ENCODE results near the gene HLA-DMB.

Gene HLA-DMB

DNA sequence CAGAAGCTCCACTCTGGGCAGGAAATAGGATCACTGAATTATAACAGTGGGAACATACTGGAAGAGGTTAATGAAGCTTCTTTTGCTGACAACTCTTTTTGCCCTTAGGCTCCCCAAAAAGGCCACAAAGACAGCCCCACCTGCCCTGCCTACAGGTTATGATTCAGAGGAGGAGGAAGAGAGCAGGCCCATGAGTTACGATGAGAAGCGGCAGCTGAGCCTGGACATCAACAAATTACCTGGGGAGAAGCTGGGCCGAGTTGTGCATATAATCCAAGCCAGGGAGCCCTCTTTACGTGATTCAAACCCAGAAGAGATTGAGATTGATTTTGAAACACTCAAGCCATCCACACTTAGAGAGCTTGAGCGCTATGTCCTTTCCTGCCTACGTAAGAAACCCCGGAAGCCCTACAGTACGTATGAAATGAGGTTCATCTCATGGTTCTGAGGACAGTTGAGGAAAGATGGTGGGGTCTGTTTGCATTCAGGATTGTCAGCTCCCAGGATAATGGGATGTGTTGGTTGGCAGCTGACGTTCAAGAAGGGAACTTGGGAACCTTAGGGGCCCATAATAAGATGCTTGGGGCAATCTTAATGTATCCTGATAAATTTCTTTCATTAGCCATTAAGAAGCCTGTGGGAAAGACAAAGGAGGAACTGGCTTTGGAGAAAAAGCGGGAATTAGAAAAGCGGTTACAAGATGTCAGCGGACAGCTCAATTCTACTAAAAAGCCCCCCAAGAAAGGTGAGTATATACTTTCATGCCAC, 39.1 kb upstream of the HLA-DMB start:
- no peak for TF ChIP-seq TAF1 (IDR thresholded peaks at IDR 0.05; ENCODE audit: low read depth)
- no peak for TF ChIP-seq CEBPB (IDR thresholded peaks at IDR 0.05)
- TF ChIP-seq ZBTB7A (IDR thresholded peaks at IDR 0.05; ENCODE audit: low read depth) = no peak
- no peak for TF ChIP-seq EGR1 (IDR thresholded peaks at IDR 0.05)
- TF ChIP-seq RAD21 (IDR thresholded peaks at IDR 0.05; ENCODE audit: low read depth) = no peak
- TF ChIP-seq, protein P1, sequence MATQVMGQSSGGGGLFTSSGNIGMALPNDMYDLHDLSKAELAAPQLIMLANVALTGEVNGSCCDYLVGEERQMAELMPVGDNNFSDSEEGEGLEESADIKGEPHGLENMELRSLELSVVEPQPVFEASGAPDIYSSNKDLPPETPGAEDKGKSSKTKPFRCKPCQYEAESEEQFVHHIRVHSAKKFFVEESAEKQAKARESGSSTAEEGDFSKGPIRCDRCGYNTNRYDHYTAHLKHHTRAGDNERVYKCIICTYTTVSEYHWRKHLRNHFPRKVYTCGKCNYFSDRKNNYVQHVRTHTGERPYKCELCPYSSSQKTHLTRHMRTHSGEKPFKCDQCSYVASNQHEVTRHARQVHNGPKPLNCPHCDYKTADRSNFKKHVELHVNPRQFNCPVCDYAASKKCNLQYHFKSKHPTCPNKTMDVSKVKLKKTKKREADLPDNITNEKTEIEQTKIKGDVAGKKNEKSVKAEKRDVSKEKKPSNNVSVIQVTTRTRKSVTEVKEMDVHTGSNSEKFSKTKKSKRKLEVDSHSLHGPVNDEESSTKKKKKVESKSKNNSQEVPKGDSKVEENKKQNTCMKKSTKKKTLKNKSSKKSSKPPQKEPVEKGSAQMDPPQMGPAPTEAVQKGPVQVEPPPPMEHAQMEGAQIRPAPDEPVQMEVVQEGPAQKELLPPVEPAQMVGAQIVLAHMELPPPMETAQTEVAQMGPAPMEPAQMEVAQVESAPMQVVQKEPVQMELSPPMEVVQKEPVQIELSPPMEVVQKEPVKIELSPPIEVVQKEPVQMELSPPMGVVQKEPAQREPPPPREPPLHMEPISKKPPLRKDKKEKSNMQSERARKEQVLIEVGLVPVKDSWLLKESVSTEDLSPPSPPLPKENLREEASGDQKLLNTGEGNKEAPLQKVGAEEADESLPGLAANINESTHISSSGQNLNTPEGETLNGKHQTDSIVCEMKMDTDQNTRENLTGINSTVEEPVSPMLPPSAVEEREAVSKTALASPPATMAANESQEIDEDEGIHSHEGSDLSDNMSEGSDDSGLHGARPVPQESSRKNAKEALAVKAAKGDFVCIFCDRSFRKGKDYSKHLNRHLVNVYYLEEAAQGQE (IDR thresholded peaks at IDR 0.05; ENCODE audit: low read depth) = no peak
- TF ChIP-seq, protein P2, sequence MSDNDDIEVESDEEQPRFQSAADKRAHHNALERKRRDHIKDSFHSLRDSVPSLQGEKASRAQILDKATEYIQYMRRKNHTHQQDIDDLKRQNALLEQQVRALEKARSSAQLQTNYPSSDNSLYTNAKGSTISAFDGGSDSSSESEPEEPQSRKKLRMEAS (IDR thresholded peaks at IDR 0.05) = no peak
- no peak for TF ChIP-seq CREB1 (IDR thresholded peaks at IDR 0.05; ENCODE audit: low read depth)
- TF ChIP-seq YY1 (IDR thresholded peaks at IDR 0.05; ENCODE audit: low read depth) = no peak
- TF ChIP-seq EP300 (IDR thresholded peaks at IDR 0.05; ENCODE audit: borderline replicate concordance) = no peak
- TF ChIP-seq TEAD4 (IDR thresholded peaks at IDR 0.05) = no peak
- no peak for TF ChIP-seq FOXM1 (IDR thresholded peaks at IDR 0.05; ENCODE audit: borderline replicate concordance, low read depth)
- TF ChIP-seq, protein P3, sequence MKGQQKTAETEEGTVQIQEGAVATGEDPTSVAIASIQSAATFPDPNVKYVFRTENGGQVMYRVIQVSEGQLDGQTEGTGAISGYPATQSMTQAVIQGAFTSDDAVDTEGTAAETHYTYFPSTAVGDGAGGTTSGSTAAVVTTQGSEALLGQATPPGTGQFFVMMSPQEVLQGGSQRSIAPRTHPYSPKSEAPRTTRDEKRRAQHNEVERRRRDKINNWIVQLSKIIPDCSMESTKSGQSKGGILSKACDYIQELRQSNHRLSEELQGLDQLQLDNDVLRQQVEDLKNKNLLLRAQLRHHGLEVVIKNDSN (IDR thresholded peaks at IDR 0.05) = no peak
- TF ChIP-seq TCF12 (IDR thresholded peaks at IDR 0.05; ENCODE audit: low read depth) = no peak
- no peak for TF ChIP-seq NFIC (IDR thresholded peaks at IDR 0.05)

DNA sequence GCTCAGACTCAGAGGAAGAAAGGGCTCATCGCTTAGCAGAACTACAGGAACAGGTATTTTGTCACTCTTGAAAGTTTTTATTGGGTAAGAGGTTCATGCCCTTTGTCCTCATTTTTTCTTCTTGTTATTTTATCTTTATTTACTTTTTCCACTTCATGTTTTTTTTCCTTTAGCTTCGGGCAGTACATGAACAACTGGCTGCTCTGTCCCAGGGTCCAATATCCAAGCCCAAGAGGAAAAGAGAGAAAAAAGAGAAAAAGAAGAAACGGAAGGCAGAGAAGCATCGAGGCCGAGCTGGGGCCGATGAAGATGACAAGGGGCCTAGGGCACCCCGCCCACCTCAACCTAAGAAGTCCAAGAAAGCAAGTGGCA, 37.1 kb upstream of the HLA-DMB start:
- no peak for TF ChIP-seq EP300 (IDR thresholded peaks at IDR 0.05; ENCODE audit: borderline replicate concordance)
- no peak for TF ChIP-seq RAD21 (IDR thresholded peaks at IDR 0.05; ENCODE audit: low read depth)
- no peak for TF ChIP-seq TAF1 (IDR thresholded peaks at IDR 0.05; ENCODE audit: low read depth)
- TF ChIP-seq TEAD4 (IDR thresholded peaks at IDR 0.05) = no peak
- TF ChIP-seq, protein P1 (IDR thresholded peaks at IDR 0.05; ENCODE audit: low read depth) = no peak
- TF ChIP-seq TCF12 (IDR thresholded peaks at IDR 0.05; ENCODE audit: low read depth) = no peak
- TF ChIP-seq, protein P2 (IDR thresholded peaks at IDR 0.05) = no peak
- TF ChIP-seq YY1 (IDR thresholded peaks at IDR 0.05; ENCODE audit: low read depth) = no peak
- TF ChIP-seq, protein P3 (IDR thresholded peaks at IDR 0.05) = no peak
- TF ChIP-seq CREB1 (IDR thresholded peaks at IDR 0.05; ENCODE audit: low read depth) = no peak
- no peak for TF ChIP-seq FOXM1 (IDR thresholded peaks at IDR 0.05; ENCODE audit: borderline replicate concordance, low read depth)
- no peak for TF ChIP-seq NFIC (IDR thresholded peaks at IDR 0.05)
- TF ChIP-seq ZBTB7A (IDR thresholded peaks at IDR 0.05; ENCODE audit: low read depth) = no peak
- TF ChIP-seq CEBPB (IDR thresholded peaks at IDR 0.05) = no peak
- no peak for TF ChIP-seq EGR1 (IDR thresholded peaks at IDR 0.05)

DNA sequence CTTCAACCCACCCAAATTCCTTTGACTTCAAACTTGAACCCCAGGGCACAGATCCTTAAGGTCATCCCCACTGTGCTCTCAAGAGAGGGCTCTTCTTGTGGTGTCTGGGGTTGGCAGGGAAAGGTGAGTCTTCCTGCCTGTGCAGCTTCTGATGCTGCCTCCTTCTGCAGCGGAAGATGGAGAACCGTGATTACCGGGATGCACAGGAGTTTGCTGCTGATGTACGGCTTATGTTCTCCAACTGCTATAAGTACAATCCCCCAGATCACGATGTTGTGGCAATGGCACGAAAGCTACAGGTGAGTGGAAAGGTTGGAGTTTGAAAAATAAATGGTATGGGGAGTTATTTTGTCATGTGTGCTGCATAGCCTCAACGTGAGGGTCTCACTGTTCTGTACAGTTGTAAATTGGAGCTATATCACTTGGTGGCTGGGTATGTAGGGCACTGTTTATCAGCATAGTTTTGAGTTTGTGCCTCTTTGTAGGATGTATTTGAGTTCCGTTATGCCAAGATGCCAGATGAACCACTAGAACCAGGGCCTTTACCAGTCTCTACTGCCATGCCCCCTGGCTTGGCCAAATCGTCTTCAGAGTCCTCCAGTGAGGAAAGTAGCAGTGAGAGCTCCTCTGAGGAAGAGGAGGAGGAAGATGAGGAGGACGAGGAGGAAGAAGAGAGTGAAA, 36.6 kb upstream of the HLA-DMB start:
- no peak for TF ChIP-seq CREB1 (IDR thresholded peaks at IDR 0.05; ENCODE audit: low read depth)
- TF ChIP-seq FOXM1 (IDR thresholded peaks at IDR 0.05; ENCODE audit: borderline replicate concordance, low read depth) = no peak
- TF ChIP-seq, protein P2 (IDR thresholded peaks at IDR 0.05) = no peak
- TF ChIP-seq, protein P1 (IDR thresholded peaks at IDR 0.05; ENCODE audit: low read depth) = no peak
- no peak for TF ChIP-seq YY1 (IDR thresholded peaks at IDR 0.05; ENCODE audit: low read depth)
- no peak for TF ChIP-seq TCF12 (IDR thresholded peaks at IDR 0.05; ENCODE audit: low read depth)
- no peak for TF ChIP-seq RAD21 (IDR thresholded peaks at IDR 0.05; ENCODE audit: low read depth)
- TF ChIP-seq, protein P3 (IDR thresholded peaks at IDR 0.05) = no peak
